ENCODE results near the gene MACROD1. TPM values are rescaled to one million over a fixed set of nuclear protein-coding genes. Genes with fewer than 3 reads are reported as not detected.

MACROD1 gene
- polyA plus RNA-seq, 4 donors, result 13.1 to 137 (median 17.8) TPM

DNA sequence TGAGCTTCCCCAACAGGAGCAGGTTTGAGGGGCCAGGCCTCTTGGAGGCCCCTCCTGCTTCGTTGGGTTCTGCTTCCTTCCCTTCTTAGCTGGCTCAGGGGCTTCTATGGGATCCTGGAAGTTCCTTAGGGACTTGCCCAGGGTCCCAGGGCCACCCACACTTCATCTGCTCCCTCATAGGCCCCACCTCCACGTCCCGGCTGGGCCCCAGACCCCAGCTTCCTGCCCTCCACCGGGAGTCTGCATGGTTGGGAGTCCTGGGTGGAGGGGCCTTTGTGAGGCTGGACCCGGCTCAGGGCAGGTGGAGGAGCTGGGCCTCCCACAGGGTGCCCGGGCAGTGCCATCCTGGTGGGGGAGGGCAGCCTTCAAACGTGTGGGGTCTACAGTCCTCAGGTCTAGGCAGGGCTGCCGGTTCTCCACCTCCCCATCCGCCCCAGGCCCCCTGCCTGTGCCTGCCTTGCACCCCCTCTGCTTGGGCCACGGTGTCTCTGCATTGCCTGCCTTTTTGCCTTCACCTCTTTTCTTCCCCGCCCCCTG, 168.0 kb downstream of the MACROD1 start:
- WGBS, 3 donors, result 81 to 86% (median 82%) methylated on average over 9 to 11 of the region's 11 CpGs

DNA sequence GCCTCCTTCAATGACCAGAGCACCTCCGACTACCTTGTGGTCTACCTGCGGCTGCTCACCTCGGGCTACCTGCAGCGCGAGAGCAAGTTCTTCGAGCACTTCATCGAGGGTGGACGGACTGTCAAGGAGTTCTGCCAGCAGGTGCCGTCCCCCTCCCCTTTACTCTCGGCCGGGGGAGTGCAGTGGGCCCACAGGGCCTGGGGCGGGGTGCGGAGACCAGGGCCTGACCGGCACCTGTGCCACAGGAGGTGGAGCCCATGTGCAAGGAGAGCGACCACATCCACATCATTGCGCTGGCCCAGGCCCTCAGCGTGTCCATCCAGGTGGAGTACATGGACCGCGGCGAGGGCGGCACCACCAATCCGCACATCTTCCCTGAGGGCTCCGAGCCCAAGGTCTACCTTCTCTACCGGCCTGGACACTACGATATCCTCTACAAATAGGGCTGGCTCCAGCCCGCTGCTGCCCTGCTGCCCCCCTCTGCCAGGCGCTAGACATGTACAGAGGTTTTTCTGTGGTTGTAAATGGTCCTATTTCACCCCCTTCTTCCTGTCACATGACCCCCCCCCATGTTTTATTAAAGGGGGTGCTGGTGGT, 168.7 kb downstream of the MACROD1 start:
- Histone ChIP-seq H3K4me3 (ENCODE audit: low read depth in 1 of 3, low read length in 3 of 3) (no peak overlapping the region), H3K4me1 (ENCODE audit: control insufficient read depth in 3 of 3, insufficient read depth in 2 of 3, low read depth in 1 of 3, low read length in 2 of 3) (peaks cover 0 to 15% (median 6%) of the 10 kb centered on the region in 3 donors), H3K27me3 (ENCODE audit: control insufficient read depth in 3 of 3, insufficient read depth in 3 of 3, low read length in 3 of 3) (peaks cover 0 to 10% (median 0%) of the 10 kb centered on the region in 3 donors), H3K9me3 (ENCODE audit: control insufficient read depth in 2 of 2, insufficient read depth in 1 of 2, low read depth in 1 of 2, low read length in 1 of 2) (no peaks in the 10 kb centered on the region), H3K36me3 (ENCODE audit: control insufficient read depth in 3 of 3, insufficient read depth in 2 of 3, low read depth in 1 of 3, low read length in 3 of 3) (peaks cover 6 to 65% (median 7%) of the 10 kb centered on the region in 3 donors), H3K27ac (ENCODE audit: low read depth in 1 of 3, low read length in 2 of 3) (no peak overlapping the region)
- WGBS, 3 donors, result 93 to 94% (median 94%) methylated on average over 25 to 27 of the region's 27 CpGs
- DNase-seq (no peak), FAIRE-seq (no peak)

More for the DNA sequence above, 168.0 kb downstream of the MACROD1 start:
- no peak overlapping the region for H3K27ac ChIP-seq (ENCODE audit: low read depth in 1 of 3, low read length in 2 of 3)
- no peak for DNase-seq
- H3K27me3 ChIP-seq (ENCODE audit: control insufficient read depth in 3 of 3, insufficient read depth in 3 of 3, low read length in 3 of 3), result peaks cover 0 to 10% (median 0%) of the 10 kb centered on the region in 3 donors
- no peak for FAIRE-seq
- peaks cover 0 to 15% (median 6%) of the 10 kb centered on the region in 3 donors for H3K4me1 ChIP-seq (ENCODE audit: control insufficient read depth in 3 of 3, insufficient read depth in 2 of 3, low read depth in 1 of 3, low read length in 2 of 3)
- no peak overlapping the region for H3K4me3 ChIP-seq (ENCODE audit: low read depth in 1 of 3, low read length in 3 of 3)
- H3K9me3 ChIP-seq (ENCODE audit: control insufficient read depth in 2 of 2, insufficient read depth in 1 of 2, low read depth in 1 of 2, low read length in 1 of 2), result no peaks in the 10 kb centered on the region
- H3K36me3 ChIP-seq (ENCODE audit: control insufficient read depth in 3 of 3, insufficient read depth in 2 of 3, low read depth in 1 of 3, low read length in 3 of 3), result peaks cover 6 to 62% (median 7%) of the 10 kb centered on the region in 3 donors

DNA sequence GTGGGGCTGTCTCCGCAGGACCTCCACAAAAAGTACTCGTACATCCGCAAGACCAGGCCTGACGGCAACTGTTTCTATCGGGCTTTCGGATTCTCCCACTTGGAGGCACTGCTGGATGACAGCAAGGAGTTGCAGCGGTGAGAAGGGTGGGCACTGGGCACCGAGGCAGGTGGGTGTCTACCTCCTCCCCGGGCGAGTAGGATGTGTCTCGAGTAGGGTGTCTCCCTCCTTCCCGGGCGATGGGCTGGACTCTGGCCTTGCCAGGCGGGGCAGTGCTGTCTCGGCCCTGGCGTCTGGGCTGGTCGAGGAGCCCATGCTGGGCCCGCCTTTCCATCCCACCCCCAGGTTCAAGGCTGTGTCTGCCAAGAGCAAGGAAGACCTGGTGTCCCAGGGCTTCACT, 169.4 kb downstream of the MACROD1 start:
- Histone ChIP-seq H3K27me3 (ENCODE audit: control insufficient read depth in 3 of 3, insufficient read depth in 3 of 3, low read length in 3 of 3) (peaks cover 0 to 10% (median 0%) of the 10 kb centered on the region in 3 donors), H3K4me1 (ENCODE audit: control insufficient read depth in 3 of 3, insufficient read depth in 2 of 3, low read depth in 1 of 3, low read length in 2 of 3) (peaks cover 0 to 13% (median 6%) of the 10 kb centered on the region in 3 donors), H3K36me3 (ENCODE audit: control insufficient read depth in 3 of 3, insufficient read depth in 2 of 3, low read depth in 1 of 3, low read length in 3 of 3) (peaks cover 6 to 72% (median 7%) of the 10 kb centered on the region in 3 donors), H3K9me3 (ENCODE audit: control insufficient read depth in 2 of 2, insufficient read depth in 1 of 2, low read depth in 1 of 2, low read length in 1 of 2) (no peaks in the 10 kb centered on the region), H3K27ac (ENCODE audit: low read depth in 1 of 3, low read length in 2 of 3) (no peak overlapping the region), H3K4me3 (ENCODE audit: low read depth in 1 of 3, low read length in 3 of 3) (no peak overlapping the region)
- 62 to 82% (median 64%) methylated on average over 15 to 18 of the region's 18 CpGs for WGBS, 3 donors
- FAIRE-seq, result no peak
- DNase-seq, result no peak

DNA sequence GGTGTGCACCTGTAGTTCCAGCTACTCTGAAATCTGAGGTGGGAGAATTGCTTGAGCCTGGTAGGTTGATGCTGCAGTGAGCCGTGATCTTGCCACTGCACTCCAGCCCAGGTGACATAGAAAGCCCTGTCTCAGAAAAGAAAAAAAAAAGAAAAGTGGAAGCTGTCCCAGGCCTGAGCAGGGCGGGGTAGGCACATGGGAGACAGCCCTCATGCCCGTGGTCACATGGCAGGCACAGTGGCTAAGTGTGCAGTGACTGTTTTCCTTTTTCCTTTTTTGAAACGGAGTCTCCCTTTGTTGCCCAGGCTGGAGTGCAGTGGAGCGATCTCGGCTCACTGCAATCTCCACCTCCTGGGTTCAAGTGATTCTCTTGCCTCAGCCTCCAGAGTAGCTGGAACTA, 171.9 kb downstream of the MACROD1 start:
- DNase-seq, result no peak

DNA sequence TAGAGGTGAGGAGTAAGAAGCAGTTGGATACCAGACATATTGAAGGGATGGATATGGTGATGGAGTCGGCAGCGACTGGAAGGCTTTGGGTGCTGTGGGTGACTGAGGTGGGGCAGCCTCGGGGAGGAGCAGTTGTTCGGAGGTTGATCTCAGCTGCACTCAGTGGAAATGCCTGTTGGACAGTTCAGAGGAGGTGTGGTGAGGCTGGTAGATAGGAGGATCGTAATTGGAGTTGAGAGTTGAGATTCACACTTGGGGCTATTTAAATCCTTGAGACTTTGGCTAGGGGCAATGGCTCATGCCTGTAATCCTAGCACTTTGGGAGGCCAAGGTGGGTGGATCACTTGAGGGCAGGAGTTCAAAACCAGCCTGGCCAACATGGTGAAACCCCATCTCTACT, 172.8 kb downstream of the MACROD1 start:
- no peak for DNase-seq
- no peak overlapping the region for H3K4me3 ChIP-seq (ENCODE audit: low read depth in 1 of 3, low read length in 3 of 3)
- peaks cover 2 to 94% (median 7%) of the 10 kb centered on the region in 3 donors for H3K36me3 ChIP-seq (ENCODE audit: control insufficient read depth in 3 of 3, insufficient read depth in 2 of 3, low read depth in 1 of 3, low read length in 3 of 3)
- FAIRE-seq, result no peak
- no peaks in the 10 kb centered on the region for H3K9me3 ChIP-seq (ENCODE audit: control insufficient read depth in 2 of 2, insufficient read depth in 1 of 2, low read depth in 1 of 2, low read length in 1 of 2)
- no peaks in the 10 kb centered on the region for H3K27me3 ChIP-seq (ENCODE audit: control insufficient read depth in 3 of 3, insufficient read depth in 3 of 3, low read length in 3 of 3)
- H3K27ac ChIP-seq (ENCODE audit: low read depth in 1 of 3, low read length in 2 of 3), result no peak overlapping the region
- WGBS, 3 donors, result 80 to 86% (median 81%) methylated on average over 5 of the region's 5 CpGs
- H3K4me1 ChIP-seq (ENCODE audit: control insufficient read depth in 3 of 3, insufficient read depth in 2 of 3, low read depth in 1 of 3, low read length in 2 of 3), result no peaks in the 10 kb centered on the region

More for the DNA sequence above, 171.9 kb downstream of the MACROD1 start:
- H3K27ac ChIP-seq (ENCODE audit: low read depth in 1 of 3, low read length in 2 of 3), result no peak overlapping the region
- 67 to 74% (median 71%) methylated on average over 6 of the region's 6 CpGs for WGBS, 3 donors
- H3K9me3 ChIP-seq (ENCODE audit: control insufficient read depth in 2 of 2, insufficient read depth in 1 of 2, low read depth in 1 of 2, low read length in 1 of 2), result no peaks in the 10 kb centered on the region
- H3K36me3 ChIP-seq (ENCODE audit: control insufficient read depth in 3 of 3, insufficient read depth in 2 of 3, low read depth in 1 of 3, low read length in 3 of 3), result peaks cover 6 to 94% (median 7%) of the 10 kb centered on the region in 3 donors
- H3K4me3 ChIP-seq (ENCODE audit: low read depth in 1 of 3, low read length in 3 of 3), result no peak overlapping the region
- no peak for FAIRE-seq
- no peaks in the 10 kb centered on the region for H3K4me1 ChIP-seq (ENCODE audit: control insufficient read depth in 3 of 3, insufficient read depth in 2 of 3, low read depth in 1 of 3, low read length in 2 of 3)
- H3K27me3 ChIP-seq (ENCODE audit: control insufficient read depth in 3 of 3, insufficient read depth in 3 of 3, low read length in 3 of 3), result no peaks in the 10 kb centered on the region

DNA sequence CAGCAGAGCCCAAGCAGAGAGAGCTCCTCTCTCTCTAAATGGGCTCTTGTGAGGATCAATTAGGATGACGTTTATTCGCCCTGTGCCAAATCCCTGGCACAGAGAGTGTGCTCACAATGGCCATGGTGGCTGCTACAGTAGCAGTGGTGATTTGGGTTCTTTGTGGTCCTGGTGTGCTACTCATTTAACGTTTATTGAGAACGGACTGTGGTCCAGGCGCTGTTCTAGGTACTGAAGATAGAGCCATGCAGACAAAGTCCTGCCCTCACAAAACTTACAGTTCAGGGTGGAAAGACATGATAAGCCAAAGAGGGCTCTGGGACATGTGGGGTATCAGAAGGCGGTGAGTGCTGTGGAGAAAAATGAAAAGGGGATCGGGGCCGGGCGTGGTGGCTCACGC, 174.4 kb downstream of the MACROD1 start:
- no peak overlapping the region for H3K4me3 ChIP-seq (ENCODE audit: low read depth in 1 of 3, low read length in 3 of 3)
- H3K36me3 ChIP-seq (ENCODE audit: control insufficient read depth in 3 of 3, insufficient read depth in 2 of 3, low read depth in 1 of 3, low read length in 3 of 3), result peaks cover 0 to 85% (median 5%) of the 10 kb centered on the region in 3 donors
- no peak overlapping the region for H3K27ac ChIP-seq (ENCODE audit: low read depth in 1 of 3, low read length in 2 of 3)
- peaks cover 0 to 9% (median 5%) of the 10 kb centered on the region in 3 donors for H3K4me1 ChIP-seq (ENCODE audit: control insufficient read depth in 3 of 3, insufficient read depth in 2 of 3, low read depth in 1 of 3, low read length in 2 of 3)
- no peaks in the 10 kb centered on the region for H3K9me3 ChIP-seq (ENCODE audit: control insufficient read depth in 2 of 2, insufficient read depth in 1 of 2, low read depth in 1 of 2, low read length in 1 of 2)
- FAIRE-seq (no peak), DNase-seq (no peak)
- no peaks in the 10 kb centered on the region for H3K27me3 ChIP-seq (ENCODE audit: control insufficient read depth in 3 of 3, insufficient read depth in 3 of 3, low read length in 3 of 3)
- 90 to 92% (median 90%) methylated on average over 10 of the region's 10 CpGs for WGBS, 3 donors

DNA sequence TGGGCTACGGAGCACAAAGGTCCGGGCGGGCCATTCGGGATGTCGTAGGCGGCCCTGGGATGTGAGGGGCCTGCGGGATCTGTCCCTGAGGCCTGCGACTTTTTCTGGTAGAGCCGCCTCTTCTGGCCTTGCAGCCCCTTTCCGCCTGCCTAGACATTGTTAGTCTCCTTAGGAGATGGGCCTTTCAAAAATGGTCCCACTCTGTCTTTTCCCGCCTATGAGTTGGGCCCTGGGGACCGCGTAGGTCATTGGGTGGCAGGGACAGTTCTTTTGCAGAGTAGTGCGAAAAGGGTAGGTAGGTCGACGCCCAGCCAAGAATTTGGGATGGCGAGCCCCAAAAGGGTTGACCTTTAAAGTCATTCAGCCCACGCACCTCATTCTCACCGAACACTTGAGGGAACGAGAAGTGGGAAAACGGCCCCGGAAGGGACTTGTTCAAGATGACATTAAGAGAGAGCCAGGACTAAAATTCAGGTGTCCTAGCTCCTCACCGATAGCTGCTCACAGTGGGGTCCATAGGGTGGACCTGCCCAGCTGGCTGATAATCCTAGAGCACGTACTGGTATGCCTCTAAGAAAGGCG, 178.9 kb downstream of the MACROD1 start:
- 32 to 38% (median 36%) methylated on average over 25 of the region's 25 CpGs for WGBS, 3 donors
- H3K27me3 ChIP-seq (ENCODE audit: control insufficient read depth in 3 of 3, insufficient read depth in 3 of 3, low read length in 3 of 3), result no peaks in the 10 kb centered on the region
- H3K9me3 ChIP-seq (ENCODE audit: control insufficient read depth in 2 of 2, insufficient read depth in 1 of 2, low read depth in 1 of 2, low read length in 1 of 2), result no peaks in the 10 kb centered on the region
- DNase-seq (no peak), FAIRE-seq (no peak)
- peak overlapping the region; percentile 81 to 96 (median 91) for H3K4me3 ChIP-seq (ENCODE audit: low read depth in 1 of 3, low read length in 3 of 3)
- H3K4me1 ChIP-seq (ENCODE audit: control insufficient read depth in 3 of 3, insufficient read depth in 2 of 3, low read depth in 1 of 3, low read length in 2 of 3), result peaks cover 0 to 15% (median 5%) of the 10 kb centered on the region in 3 donors
- peak overlapping the region in 1 of 3 donors; percentile 92 for H3K27ac ChIP-seq (ENCODE audit: low read depth in 1 of 3, low read length in 2 of 3)
- H3K36me3 ChIP-seq (ENCODE audit: control insufficient read depth in 3 of 3, insufficient read depth in 2 of 3, low read depth in 1 of 3, low read length in 3 of 3), result peaks cover 0 to 46% (median 0%) of the 10 kb centered on the region in 3 donors

DNA sequence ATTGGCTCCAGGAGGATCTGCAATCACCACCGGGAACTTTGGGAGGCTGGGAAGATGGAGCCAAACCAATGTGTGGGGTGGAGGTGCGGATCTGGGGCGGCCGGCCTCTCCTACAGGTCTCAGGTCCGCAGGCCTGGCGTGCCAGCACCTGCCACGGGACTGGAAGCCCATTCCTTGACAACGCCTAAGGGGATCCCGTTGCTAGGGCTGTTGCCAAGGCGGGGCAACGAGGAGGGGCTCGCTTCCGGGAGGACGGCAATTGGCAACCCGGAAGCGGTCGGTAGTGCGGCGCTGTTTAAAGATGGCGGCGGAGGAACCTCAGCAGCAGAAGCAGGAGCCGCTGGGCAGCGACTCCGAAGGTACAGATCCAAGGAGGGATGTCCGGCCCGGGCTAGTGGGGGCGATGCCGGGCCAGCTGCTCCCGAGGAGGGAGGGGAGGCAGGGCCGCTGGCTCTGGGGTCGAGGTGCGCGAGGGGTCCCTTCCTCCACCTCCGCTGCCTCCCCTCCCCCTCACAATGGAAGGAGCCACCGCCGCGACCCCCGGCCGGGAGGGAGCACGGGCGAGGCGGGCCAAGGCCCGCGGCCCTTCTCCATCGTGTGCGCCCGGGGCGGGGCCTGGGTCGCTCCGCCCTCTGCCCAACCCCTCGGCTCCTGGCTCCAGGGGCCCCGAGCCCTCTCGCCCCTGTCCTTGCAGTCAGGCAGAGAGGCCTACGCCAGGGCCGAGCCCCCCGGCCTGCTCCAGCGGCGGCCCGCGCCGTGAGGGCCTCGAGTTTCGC, 179.6 kb downstream of the MACROD1 start, which contains the start of gene OTUB1:
TSS of gene OTUB1 (plus strand) at position 283 of the 776 bp plus-strand sequence. CDS start at position 302, 19 bp downstream.
- H3K27ac ChIP-seq (ENCODE audit: low read depth in 1 of 3, low read length in 2 of 3), result peak within 1 kb of the TSS; percentile 27 to 95 (median 92)
- WGBS, 3 donors, result 0 to 1% (median 0%) methylated on average over 44 to 63 of the region's 63 CpGs
- no peaks in the 10 kb centered on the region for H3K9me3 ChIP-seq (ENCODE audit: control insufficient read depth in 2 of 2, insufficient read depth in 1 of 2, low read depth in 1 of 2, low read length in 1 of 2)
- no peaks in the 10 kb centered on the region for H3K27me3 ChIP-seq (ENCODE audit: control insufficient read depth in 3 of 3, insufficient read depth in 3 of 3, low read length in 3 of 3)
- H3K4me3 ChIP-seq (ENCODE audit: low read depth in 1 of 3, low read length in 3 of 3), result peak within 1 kb of the TSS; percentile 81 to 96 (median 91)
- peaks cover 0 to 15% (median 5%) of the 10 kb centered on the region in 3 donors for H3K4me1 ChIP-seq (ENCODE audit: control insufficient read depth in 3 of 3, insufficient read depth in 2 of 3, low read depth in 1 of 3, low read length in 2 of 3)
- peaks cover 0 to 42% (median 0%) of the 10 kb centered on the region in 3 donors for H3K36me3 ChIP-seq (ENCODE audit: control insufficient read depth in 3 of 3, insufficient read depth in 2 of 3, low read depth in 1 of 3, low read length in 3 of 3)
- DNase-seq, result peak; percentile 90 to 95
- FAIRE-seq, result no peak
